Measurements from ENCODE around the gene ZFP69. TPM values are rescaled to one million over a fixed set of nuclear protein-coding genes. Genes with fewer than 3 reads are reported as not detected.

The ZFP69 gene
- total and polyA plus RNA-seq, 2 experiments from 2014 or later = 1.3 to 2.3 TPM

- Histone ChIP-seq H3K9me3 (ENCODE audit: low read depth) (peaks cover 5% of the 10 kb centered on the region), H3K9me2 (replicated peaks; ENCODE audit: insufficient read depth) (no peaks in the 10 kb centered on the region), H3K4me1 (ENCODE audit: insufficient read depth) (no peaks in the 10 kb centered on the region), H3K79me2 (no peaks in the 10 kb centered on the region), H2AFZ (no peak overlapping the region), H3K36me3 (replicated peaks; ENCODE audit: insufficient read depth, low read depth) (no peaks in the 10 kb centered on the region), H3K4me2 (no peak overlapping the region), H4K20me1 (ENCODE audit: insufficient read depth, poor library complexity, severe bottlenecking) (no peaks in the 10 kb centered on the region), H3K27me3 (no peaks in the 10 kb centered on the region), H3K4me3 (no peak overlapping the region), H3K27ac (no peak overlapping the region)
- no peak for DNase-seq (ENCODE audit: low spot score)
- 93% methylated on average over 2 of the region's 2 CpGs for WGBS (ENCODE audit: low lambda C conversion rate, missing lambda C conversion rate)
- TF ChIP-seq EZH2phosphoT487 (IDR thresholded peaks at IDR 0.05; ENCODE audit: low read depth, severe bottlenecking, unreplicated experiment) = no peak
- TF ChIP-seq EZH2 (IDR thresholded peaks at IDR 0.05; ENCODE audit: borderline replicate concordance) = no peak
- TF ChIP-seq CTCF (IDR thresholded peaks at IDR 0.05; ENCODE audit: poor library complexity) = no peak
Measured at GRCh38 chr1:40475268-40475667, 1.8 kb upstream of the ZFP69 start.

GRCh38 chr1:40477678-40478053 is 576 bp downstream of the ZFP69 start:
- Histone ChIP-seq H3K9me3 (ENCODE audit: low read depth) (no peaks in the 10 kb centered on the region), H3K4me2 (peak overlapping the region; percentile 97), H3K4me3 (peak overlapping the region; percentile 99), H3K27me3 (no peaks in the 10 kb centered on the region), H3K9me2 (replicated peaks; ENCODE audit: insufficient read depth) (no peaks in the 10 kb centered on the region), H3K79me2 (no peaks in the 10 kb centered on the region), H4K20me1 (ENCODE audit: insufficient read depth, poor library complexity, severe bottlenecking) (no peaks in the 10 kb centered on the region), H2AFZ (peak overlapping the region; percentile 100), H3K36me3 (replicated peaks; ENCODE audit: insufficient read depth, low read depth) (no peaks in the 10 kb centered on the region), H3K4me1 (ENCODE audit: insufficient read depth) (no peaks in the 10 kb centered on the region), H3K27ac (peak overlapping the region; percentile 82)
- peak; percentile 30 for DNase-seq (ENCODE audit: low spot score)
- WGBS (ENCODE audit: low lambda C conversion rate, missing lambda C conversion rate) = 12% methylated on average over 17 of the region's 17 CpGs
- TF ChIP-seq EZH2 (IDR thresholded peaks at IDR 0.05; ENCODE audit: borderline replicate concordance) (no peak), EZH2phosphoT487 (IDR thresholded peaks at IDR 0.05; ENCODE audit: low read depth, severe bottlenecking, unreplicated experiment) (no peak), CTCF (IDR thresholded peaks at IDR 0.05; ENCODE audit: poor library complexity) (no peak)

GRCh38 chr1:40478276-40478675 is 1.2 kb downstream of the ZFP69 start:
- no peaks in the 10 kb centered on the region for H3K9me2 ChIP-seq (replicated peaks; ENCODE audit: insufficient read depth)
- 97% methylated on average over 2 of the region's 2 CpGs for WGBS (ENCODE audit: low lambda C conversion rate, missing lambda C conversion rate)
- H2AFZ ChIP-seq = no peak overlapping the region
- H3K4me2 ChIP-seq = peak overlapping the region; percentile 97
- H3K9me3 ChIP-seq (ENCODE audit: low read depth) = no peaks in the 10 kb centered on the region
- H3K27ac ChIP-seq = no peak overlapping the region
- no peaks in the 10 kb centered on the region for H3K36me3 ChIP-seq (replicated peaks; ENCODE audit: insufficient read depth, low read depth)
- DNase-seq (ENCODE audit: low spot score) = no peak
- no peak for TF ChIP-seq EZH2phosphoT487 (IDR thresholded peaks at IDR 0.05; ENCODE audit: low read depth, severe bottlenecking, unreplicated experiment)
- no peak for TF ChIP-seq CTCF (IDR thresholded peaks at IDR 0.05; ENCODE audit: poor library complexity)
- TF ChIP-seq EZH2 (IDR thresholded peaks at IDR 0.05; ENCODE audit: borderline replicate concordance) = no peak
- peak overlapping the region; percentile 99 for H3K4me3 ChIP-seq
- no peaks in the 10 kb centered on the region for H3K79me2 ChIP-seq
- no peaks in the 10 kb centered on the region for H3K27me3 ChIP-seq
- H4K20me1 ChIP-seq (ENCODE audit: insufficient read depth, poor library complexity, severe bottlenecking) = no peaks in the 10 kb centered on the region
- H3K4me1 ChIP-seq (ENCODE audit: insufficient read depth) = no peaks in the 10 kb centered on the region

- Histone ChIP-seq H4K20me1 (ENCODE audit: insufficient read depth, poor library complexity, severe bottlenecking) (no peaks in the 10 kb centered on the region), H3K27ac (no peak overlapping the region), H3K9me2 (replicated peaks; ENCODE audit: insufficient read depth) (no peaks in the 10 kb centered on the region), H3K27me3 (no peaks in the 10 kb centered on the region), H3K36me3 (replicated peaks; ENCODE audit: insufficient read depth, low read depth) (no peaks in the 10 kb centered on the region), H3K4me3 (no peak overlapping the region), H3K4me1 (ENCODE audit: insufficient read depth) (no peaks in the 10 kb centered on the region), H3K79me2 (no peaks in the 10 kb centered on the region), H2AFZ (no peak overlapping the region), H3K9me3 (ENCODE audit: low read depth) (no peaks in the 10 kb centered on the region), H3K4me2 (no peak overlapping the region)
- 95% methylated on average over 4 of the region's 4 CpGs for WGBS (ENCODE audit: low lambda C conversion rate, missing lambda C conversion rate)
- TF ChIP-seq EZH2phosphoT487 (IDR thresholded peaks at IDR 0.05; ENCODE audit: low read depth, severe bottlenecking, unreplicated experiment) (no peak), CTCF (IDR thresholded peaks at IDR 0.05; ENCODE audit: poor library complexity) (no peak)
- DNase-seq (ENCODE audit: low spot score) = no peak
Measured at GRCh38 chr1:40479156-40479555, 2.1 kb downstream of the ZFP69 start.
